Esophagus squamous epithelium (tissue), 5 donors: Measurements from ENCODE around the gene ARID3B. TPM values are rescaled to one million over a fixed set of nuclear protein-coding genes. Genes with fewer than 3 reads are reported as not detected.
"Not testable (repeated sequence)": the region's sequence is repeated elsewhere in the genome, so short reads cannot be mapped to it uniquely, and the experiment has no call there.

Experiments
- DNase-seq: peaks from one replicate; lab custom pipeline; 2025; lab: John Stamatoyannopoulos, UW
- H3K27ac ChIP-seq, 4 donors: fragments of 200-600 bp; sonication (generic); one replicate each; pipeline ENCODE4 v1.5.1; 2016 to 2019; ENCODE audit warnings: mild to moderate bottlenecking in 1 of 4
- H3K27me3 ChIP-seq, 4 donors: fragments of 200-600 bp; sonication (generic); 1 replicate in 3 of 4; 2 replicates in 1 of 4; pipeline versions ENCODE4 v1.5.1 to v1.6.0; 2017 to 2021; ENCODE audit warnings: antibody characterized with exemption in 1 of 4
- H3K36me3 ChIP-seq, 3 donors: fragments of 200-600 bp; sonication (generic); one replicate each; pipeline ENCODE4 v1.5.1; 2016 to 2019
- H3K4me1 ChIP-seq, 3 donors: fragments of 200-600 bp; sonication (generic); one replicate each; pipeline ENCODE4 v1.5.1; 2017 to 2019
- H3K4me3 ChIP-seq, 4 donors: fragments of 200-600 bp; sonication (generic); 1 replicate in 3 of 4; 2 replicates in 1 of 4; pipeline ENCODE4 v1.5.1; 2016 to 2019; ENCODE audit warnings: mild to moderate bottlenecking in 2 of 4, moderate library complexity in 1 of 4
- H3K9me3 ChIP-seq, 3 donors: fragments of 200-600 bp; sonication (generic); one replicate each; pipeline ENCODE4 v1.5.1; 2016 to 2019
- POLR2A ChIP-seq, 4 donors: fragments of 450-650 bp; IDR thresholded peaks; one replicate each; pipeline ENCODE4 v1.6.1; 2017; ENCODE audit warnings: antibody characterized with exemption in 4 of 4, mild to moderate bottlenecking in 4 of 4, moderate library complexity in 3 of 4
- WGBS, 2 donors: methylation state at CpG; one replicate each; pipeline ENCODE4 v1.1.5; 2018; 5-methylcytosine and 5-hydroxymethylcytosine counted together
- intact Hi-C: fragments of 100-400 bp; cut with DNase I; formaldehyde crosslinking; loops from one replicate; pipeline ENCODE4 v1.15.0; 2022
- total RNA-seq, 4 donors: library from RNA; depleted of rRNA; stranded (reverse); fragments of >200 nt; gene quantifications; one replicate each; pipeline ENCODE4 v1.1.0, GENCODE V29; 2016
- TF ChIP-seq, protein P1 (sequence below), 6 experiments: fragments of 450-650 bp in 4 of 6; fragments of 200-600 bp in 2 of 6; sonication (generic) in 2 of 6; IDR thresholded peaks; one replicate each; pipeline ENCODE4 v1.5.1; 2016 to 2019; ENCODE audit warnings: antibody characterized with exemption in 6 of 6, mild to moderate bottlenecking in 4 of 6, moderate library complexity in 4 of 6
- donor health status: DM: yes; HTN: yes; CAD: no.

ARID3B gene
- total RNA-seq, 4 donors from 2014 or later, result 4.5 to 11.6 (median 6.4) TPM

DNA sequence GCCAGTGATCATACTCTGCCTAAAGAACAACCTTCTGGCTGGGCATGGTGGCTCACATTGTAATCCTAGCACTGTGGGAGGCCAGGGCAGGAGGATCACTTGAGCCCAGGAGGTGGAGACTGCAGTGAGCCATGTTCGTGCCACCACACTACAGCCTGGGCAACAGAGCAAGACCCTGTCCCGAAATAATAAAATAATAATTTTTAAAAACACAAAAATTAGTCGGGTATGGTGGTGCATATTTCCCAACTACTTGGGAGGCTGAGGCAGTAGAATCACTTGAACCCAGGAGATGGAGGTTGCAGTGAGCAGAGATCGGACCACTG lies 34.5 kb upstream of the ARID3B start:
- Histone ChIP-seq H3K27ac (no peak overlapping the region), H3K4me3 (no peak overlapping the region), H3K4me1 (no peaks in the 10 kb centered on the region), H3K27me3 (no peaks in the 10 kb centered on the region), H3K9me3 (no peaks in the 10 kb centered on the region), H3K36me3 (peaks cover 0 to 8% (median 0%) of the 10 kb centered on the region in 3 donors)
- TF ChIP-seq POLR2A (IDR thresholded peaks at IDR 0.05), result no peak
- DNase-seq, result no peak
- WGBS, 2 donors, result 96 to 97% methylated on average over 3 to 4 of the region's 4 CpGs
- intact Hi-C loops, result no loop called here

DNA sequence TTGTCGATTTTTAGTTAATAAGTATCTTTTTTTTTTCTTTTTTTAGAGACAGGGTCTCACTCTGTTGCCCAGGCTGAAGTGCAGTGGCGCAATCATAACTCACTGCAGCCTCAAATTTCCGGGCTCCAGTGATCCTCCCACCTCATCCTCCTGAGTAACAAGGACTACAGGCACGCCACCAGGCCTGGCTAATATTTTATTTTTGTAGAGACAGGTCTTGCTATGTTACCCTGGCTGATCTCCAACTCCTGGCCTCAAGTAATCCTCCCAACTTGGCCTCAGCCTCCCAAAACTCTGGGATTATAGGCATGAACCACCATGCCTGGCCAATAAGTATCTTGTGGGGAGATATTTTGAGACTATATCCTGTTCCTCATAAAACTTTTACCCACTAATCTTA lies 29.4 kb upstream of the ARID3B start:
- no peak for DNase-seq

DNA sequence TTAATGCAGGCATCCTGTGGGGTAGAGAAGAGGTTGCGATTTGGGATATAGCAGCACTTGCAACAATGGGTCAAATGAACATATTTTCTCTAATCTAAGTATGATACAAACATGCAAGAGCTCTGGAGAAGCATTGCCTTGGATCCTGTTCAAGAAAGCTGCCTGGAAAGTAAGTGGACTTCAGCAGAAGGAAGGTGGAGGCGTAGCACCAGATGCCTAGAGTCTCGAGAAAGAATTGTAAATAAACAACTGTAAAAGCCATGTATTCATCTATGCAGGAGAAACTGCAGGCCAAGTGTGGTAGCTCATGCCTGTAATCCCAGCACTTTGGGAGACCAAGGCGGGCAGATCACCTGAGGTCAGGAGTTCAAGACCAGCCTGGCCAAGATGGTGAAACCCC lies 27.0 kb upstream of the ARID3B start:
- H3K4me3 ChIP-seq, DNase-seq, H3K27me3 ChIP-seq, H3K27ac ChIP-seq, H3K4me1 ChIP-seq, H3K9me3 ChIP-seq, intact Hi-C loops, H3K36me3 ChIP-seq: not testable (repeated sequence)
- WGBS, 2 donors, result 83 to 88% methylated on average over 4 of the region's 4 CpGs

More for the DNA sequence above, 29.4 kb upstream of the ARID3B start:
- H3K4me1 ChIP-seq, result no peaks in the 10 kb centered on the region
- no peak for TF ChIP-seq POLR2A (IDR thresholded peaks at IDR 0.05)
- TF ChIP-seq, protein P1, sequence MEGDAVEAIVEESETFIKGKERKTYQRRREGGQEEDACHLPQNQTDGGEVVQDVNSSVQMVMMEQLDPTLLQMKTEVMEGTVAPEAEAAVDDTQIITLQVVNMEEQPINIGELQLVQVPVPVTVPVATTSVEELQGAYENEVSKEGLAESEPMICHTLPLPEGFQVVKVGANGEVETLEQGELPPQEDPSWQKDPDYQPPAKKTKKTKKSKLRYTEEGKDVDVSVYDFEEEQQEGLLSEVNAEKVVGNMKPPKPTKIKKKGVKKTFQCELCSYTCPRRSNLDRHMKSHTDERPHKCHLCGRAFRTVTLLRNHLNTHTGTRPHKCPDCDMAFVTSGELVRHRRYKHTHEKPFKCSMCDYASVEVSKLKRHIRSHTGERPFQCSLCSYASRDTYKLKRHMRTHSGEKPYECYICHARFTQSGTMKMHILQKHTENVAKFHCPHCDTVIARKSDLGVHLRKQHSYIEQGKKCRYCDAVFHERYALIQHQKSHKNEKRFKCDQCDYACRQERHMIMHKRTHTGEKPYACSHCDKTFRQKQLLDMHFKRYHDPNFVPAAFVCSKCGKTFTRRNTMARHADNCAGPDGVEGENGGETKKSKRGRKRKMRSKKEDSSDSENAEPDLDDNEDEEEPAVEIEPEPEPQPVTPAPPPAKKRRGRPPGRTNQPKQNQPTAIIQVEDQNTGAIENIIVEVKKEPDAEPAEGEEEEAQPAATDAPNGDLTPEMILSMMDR (IDR thresholded peaks at IDR 0.05), result no peak
- WGBS, 2 donors, result 54 to 68% methylated on average over 4 of the region's 4 CpGs
- H3K27me3 ChIP-seq, result no peaks in the 10 kb centered on the region
- H3K4me3 ChIP-seq, result no peak overlapping the region
- intact Hi-C loops, result no loop called here
- H3K27ac ChIP-seq, result peak overlapping the region in 3 of 4 donors; percentile 16 to 55 (median 50)
- H3K36me3 ChIP-seq, result no peaks in the 10 kb centered on the region
- H3K9me3 ChIP-seq, result no peaks in the 10 kb centered on the region

DNA sequence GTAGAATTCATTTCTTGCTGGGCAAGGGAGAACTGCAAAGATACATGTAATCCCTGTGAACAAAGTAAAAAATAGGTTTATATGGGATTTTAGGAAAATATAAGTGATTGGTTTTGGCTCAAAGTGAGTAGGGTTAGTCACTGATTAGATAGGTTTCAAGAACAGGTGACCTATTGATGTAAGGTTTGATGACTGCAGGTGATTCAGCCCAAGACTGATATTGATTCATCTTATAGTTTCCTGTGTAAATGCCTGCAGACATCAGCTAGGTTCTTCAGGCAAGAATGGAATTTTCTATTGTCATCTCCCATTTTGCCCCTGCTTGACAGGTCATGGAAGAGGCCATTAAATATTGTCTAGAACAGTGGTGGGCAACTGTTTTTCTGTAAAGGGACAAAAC lies 23.9 kb upstream of the ARID3B start:
- Histone ChIP-seq H3K36me3 (no peaks in the 10 kb centered on the region), H3K9me3 (no peaks in the 10 kb centered on the region), H3K4me3 (no peak overlapping the region), H3K27ac (no peak overlapping the region), H3K27me3 (no peaks in the 10 kb centered on the region), H3K4me1 (no peaks in the 10 kb centered on the region)
- no peak for DNase-seq
- intact Hi-C loops, result no loop called here
- no peak for TF ChIP-seq POLR2A (IDR thresholded peaks at IDR 0.05)
- TF ChIP-seq, protein P1 (IDR thresholded peaks at IDR 0.05), result no peak

DNA sequence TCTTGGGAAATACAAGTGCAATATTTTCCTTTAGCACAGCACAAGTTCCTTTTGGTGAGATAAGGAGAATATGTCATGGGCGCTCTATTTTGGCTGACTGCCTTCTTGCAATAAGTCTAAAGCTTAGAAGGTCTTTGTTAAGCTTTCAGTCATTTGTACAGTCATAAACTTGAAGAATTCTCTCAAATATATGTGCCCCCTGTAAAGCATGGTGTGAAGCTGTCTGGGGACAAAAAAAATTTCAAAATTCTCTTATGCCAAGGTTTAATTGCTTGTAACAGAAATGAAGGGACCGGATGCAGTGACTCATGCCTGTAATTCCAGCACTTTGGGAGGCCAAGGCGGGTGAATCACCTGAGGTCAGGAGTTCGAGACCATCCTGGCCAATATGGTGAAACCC lies 21.7 kb upstream of the ARID3B start:
- H3K27ac ChIP-seq, result no peak overlapping the region
- no peaks in the 10 kb centered on the region for H3K27me3 ChIP-seq
- no peaks in the 10 kb centered on the region for H3K9me3 ChIP-seq
- TF ChIP-seq POLR2A (IDR thresholded peaks at IDR 0.05), result no peak
- TF ChIP-seq, protein P1 (IDR thresholded peaks at IDR 0.05), result no peak
- no peaks in the 10 kb centered on the region for H3K36me3 ChIP-seq
- no peak for DNase-seq
- intact Hi-C loops, result no loop called here
- no peak overlapping the region for H3K4me3 ChIP-seq
- 54 to 72% methylated on average over 4 of the region's 4 CpGs for WGBS, 2 donors
- peaks cover 0 to 3% (median 0%) of the 10 kb centered on the region in 3 donors for H3K4me1 ChIP-seq

DNA sequence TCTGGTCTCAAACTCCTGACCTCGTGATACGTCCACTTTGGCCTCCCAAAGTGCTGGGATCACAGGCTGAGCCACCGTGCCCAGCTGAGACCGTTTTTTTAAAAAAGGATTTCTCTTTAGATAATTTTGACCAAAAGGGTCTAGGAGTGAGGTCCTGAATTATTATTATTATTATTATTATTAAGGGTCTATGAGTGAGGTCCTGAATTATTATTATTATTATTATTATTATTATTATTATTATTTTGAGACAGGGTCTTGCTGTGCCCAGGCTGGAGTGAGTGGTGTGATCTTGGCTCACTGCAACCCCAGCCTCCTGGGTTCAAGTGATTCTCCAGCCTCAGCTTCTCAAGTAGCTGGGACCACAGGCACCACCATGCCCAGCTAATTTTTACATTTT lies 20.6 kb upstream of the ARID3B start:
- no peaks in the 10 kb centered on the region for H3K9me3 ChIP-seq
- H3K27ac ChIP-seq, result no peak overlapping the region
- H3K4me3 ChIP-seq, result no peak overlapping the region
- TF ChIP-seq POLR2A (IDR thresholded peaks at IDR 0.05), result no peak
- TF ChIP-seq, protein P1 (IDR thresholded peaks at IDR 0.05), result no peak
- no peak for DNase-seq
- 88 to 91% methylated on average over 4 of the region's 4 CpGs for WGBS, 2 donors
- H3K27me3 ChIP-seq, result no peaks in the 10 kb centered on the region
- H3K4me1 ChIP-seq, result peaks cover 2 to 8% (median 3%) of the 10 kb centered on the region in 3 donors
- intact Hi-C loops, result no loop called here
- H3K36me3 ChIP-seq, result no peaks in the 10 kb centered on the region
